SK-MEL-5 (cell line): Measurements from ENCODE around the gene TNFRSF18. TPM values are rescaled to one million over a fixed set of nuclear protein-coding genes. Genes with fewer than 3 reads are reported as not detected.

ENCODE experiments used
- DNase-seq: peaks from one replicate; pipeline ENCODE4 v3.0.0-alpha.2; 2016; ENCODE audit warnings: low read depth, low spot score
- in situ Hi-C: cut with HindIII; loops from 2 replicates; pipeline ENCODE4 v1.10.0; 2016; ENCODE audit warnings: low sequenced_read_pairs, high pct_unique_total_duplicates, low pct_unique_long_range_greater_than_20kb
- total RNA-seq: library from RNA; depleted of rRNA; stranded (reverse); fragments of >200 nt; shearing (Covaris generic); gene quantifications from 2 replicates; pipeline ENCODE4 v1.2.3, GENCODE V29; 2014

The TNFRSF18 gene
- total RNA-seq, 1 experiment from 2014 or later: not detected

- no peak for DNase-seq
- in situ Hi-C loops: no loop called here
Measured at GRCh38 chr1:1175221-1176062, 30.9 kb downstream of the TNFRSF18 start.

DNA sequence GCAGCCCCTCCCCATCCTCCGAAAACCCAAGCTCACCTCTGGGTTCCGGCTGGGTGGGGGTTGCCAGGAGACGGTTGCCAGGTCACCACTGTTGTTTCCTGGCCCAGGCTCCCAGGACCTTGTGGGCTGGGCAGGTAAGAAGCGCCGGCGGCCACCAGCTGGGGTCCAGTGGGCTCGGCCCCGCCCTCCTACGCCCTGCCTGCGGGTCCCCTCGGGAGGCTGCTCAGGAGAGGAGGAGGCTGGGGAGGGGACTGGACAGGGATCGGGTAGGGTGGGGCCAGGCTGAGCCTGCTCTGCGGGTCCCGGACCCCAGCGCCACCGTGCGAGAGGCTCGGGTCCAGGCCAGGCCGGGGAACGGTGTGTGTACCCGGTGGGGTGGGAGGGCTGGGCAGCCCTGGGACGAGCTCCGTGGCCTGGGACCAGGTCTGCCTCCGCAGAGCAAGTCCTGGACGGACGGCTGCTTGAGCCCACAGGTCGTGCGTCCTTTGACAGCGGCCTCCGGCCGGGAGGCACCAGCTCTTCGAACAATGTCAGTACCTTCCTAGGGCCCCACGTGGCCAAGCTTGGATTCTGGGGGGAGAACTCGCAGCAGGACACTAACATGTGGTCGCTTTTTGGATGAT lies 32.5 kb downstream of the TNFRSF18 start, which contains the start of gene TTLL10:
TTLL10 (plus strand) TSS at position 88 of the 623 bp plus-strand sequence. CDS start 5,336 bp downstream, outside the sequence.
- in situ Hi-C loops: no loop called here
- DNase-seq: no peak

- in situ Hi-C loops: no loop called here
- DNase-seq: no peak
Measured at GRCh38 chr1:1173061-1173792, 33.2 kb downstream of the TNFRSF18 start.

DNA sequence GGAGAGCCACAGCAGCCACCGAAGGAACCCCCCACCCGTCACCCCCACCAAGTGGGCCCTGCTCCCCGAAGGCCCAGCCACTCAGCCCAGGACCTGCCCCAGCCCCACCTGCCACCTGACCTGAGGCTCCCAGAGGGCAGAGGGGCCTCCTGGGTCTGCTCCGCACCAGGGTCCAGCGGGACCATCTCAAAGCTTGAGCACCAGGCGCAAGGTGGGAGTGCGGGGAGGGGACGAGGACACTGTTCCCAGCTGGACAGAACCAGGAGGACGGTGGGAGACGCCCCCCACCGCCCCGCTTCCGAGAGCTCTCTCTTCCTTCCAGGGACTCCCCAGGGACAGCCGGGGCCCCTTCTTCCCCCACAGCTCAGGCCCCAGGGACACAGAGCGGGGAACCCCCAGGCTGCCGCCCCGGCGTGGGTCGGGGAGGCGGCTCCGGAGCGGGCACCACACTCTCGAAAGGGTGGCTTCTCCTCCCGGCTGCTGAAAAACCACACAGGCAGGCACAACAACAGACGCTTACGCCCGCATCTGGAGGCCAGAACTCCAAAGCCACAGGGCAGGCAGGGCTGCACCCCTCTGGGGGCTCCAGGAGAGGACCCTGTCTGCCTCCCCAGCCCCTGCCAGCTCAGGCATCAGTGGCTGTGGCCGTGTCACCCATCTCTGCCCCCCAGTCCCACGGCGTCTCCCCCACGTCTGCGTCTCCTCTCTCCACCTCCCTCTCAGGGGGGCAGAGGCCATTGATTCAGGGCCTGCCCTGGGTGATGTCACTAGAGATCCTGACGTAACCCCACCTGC lies 34.6 kb downstream of the TNFRSF18 start:
- in situ Hi-C loops: no loop called here
- DNase-seq: no peak

DNA sequence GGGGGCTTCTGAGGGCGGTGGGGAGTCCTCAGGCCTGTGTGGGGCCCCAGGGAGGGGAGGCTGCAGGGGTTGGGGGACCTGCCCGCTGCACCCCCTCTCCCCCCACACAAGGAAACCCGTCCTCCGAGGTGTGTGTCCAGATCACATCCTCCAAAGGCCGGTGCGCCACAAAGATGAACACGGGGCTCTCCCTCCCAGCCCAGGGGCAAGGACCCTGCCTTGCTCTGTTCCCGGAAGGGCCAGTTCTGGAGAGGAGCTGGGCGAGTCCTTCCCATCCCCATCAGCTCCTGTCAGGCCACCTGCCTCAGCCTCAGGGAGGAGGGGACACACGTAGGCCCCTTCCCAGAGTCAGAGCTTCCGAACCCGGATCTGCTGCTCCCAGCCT lies 35.2 kb downstream of the TNFRSF18 start:
- in situ Hi-C loops: no loop called here
- DNase-seq: no peak

DNA sequence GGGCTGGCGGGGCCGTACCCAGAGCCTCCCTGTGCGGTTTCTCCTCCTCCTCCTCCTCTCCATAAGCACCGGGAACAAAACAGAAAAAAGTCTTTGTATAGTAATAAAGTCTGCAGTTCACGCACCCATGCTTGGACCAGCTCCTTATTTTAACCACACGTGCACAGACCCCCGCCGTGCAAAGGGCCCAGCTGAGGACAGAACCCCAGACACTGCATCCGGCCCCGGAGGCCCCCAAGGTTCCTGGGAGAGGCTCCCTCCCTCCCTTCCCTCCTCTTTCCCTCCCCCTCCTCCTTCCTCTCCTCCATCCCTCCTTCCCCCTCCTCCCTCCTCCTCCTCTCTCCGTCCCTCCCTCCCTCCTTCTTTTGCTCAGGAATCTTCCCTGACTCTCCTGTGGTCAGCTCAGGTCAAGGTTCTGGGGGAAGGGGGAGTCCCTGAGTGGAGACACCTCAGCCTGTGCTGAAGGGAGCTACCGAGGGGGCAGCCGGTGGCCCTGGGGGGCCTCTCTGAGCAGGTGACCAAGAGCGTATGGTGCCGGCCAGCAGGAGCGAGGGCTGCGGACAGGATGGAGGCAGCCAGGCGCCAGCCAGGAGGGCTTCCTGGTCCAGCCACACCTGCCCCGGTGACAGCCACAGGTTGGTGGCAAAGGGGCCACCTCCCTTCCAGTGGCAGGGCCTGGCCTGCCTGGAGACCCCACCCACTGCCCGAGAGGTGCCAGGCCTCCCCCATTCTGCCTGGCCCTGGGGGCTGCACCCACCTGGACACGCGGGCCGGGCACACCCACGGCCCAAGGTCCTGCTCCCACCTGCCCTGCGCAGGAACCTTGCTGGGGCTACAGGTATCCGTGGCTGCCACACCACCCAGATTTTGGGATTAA lies 35.9 kb downstream of the TNFRSF18 start:
- DNase-seq: no peak

GRCh38 chr1:1169429-1170214 lies 36.8 kb downstream of the TNFRSF18 start:
- DNase-seq: no peak

More for the DNA sequence above, 35.9 kb downstream of the TNFRSF18 start:
- in situ Hi-C loops: no loop called here

DNA sequence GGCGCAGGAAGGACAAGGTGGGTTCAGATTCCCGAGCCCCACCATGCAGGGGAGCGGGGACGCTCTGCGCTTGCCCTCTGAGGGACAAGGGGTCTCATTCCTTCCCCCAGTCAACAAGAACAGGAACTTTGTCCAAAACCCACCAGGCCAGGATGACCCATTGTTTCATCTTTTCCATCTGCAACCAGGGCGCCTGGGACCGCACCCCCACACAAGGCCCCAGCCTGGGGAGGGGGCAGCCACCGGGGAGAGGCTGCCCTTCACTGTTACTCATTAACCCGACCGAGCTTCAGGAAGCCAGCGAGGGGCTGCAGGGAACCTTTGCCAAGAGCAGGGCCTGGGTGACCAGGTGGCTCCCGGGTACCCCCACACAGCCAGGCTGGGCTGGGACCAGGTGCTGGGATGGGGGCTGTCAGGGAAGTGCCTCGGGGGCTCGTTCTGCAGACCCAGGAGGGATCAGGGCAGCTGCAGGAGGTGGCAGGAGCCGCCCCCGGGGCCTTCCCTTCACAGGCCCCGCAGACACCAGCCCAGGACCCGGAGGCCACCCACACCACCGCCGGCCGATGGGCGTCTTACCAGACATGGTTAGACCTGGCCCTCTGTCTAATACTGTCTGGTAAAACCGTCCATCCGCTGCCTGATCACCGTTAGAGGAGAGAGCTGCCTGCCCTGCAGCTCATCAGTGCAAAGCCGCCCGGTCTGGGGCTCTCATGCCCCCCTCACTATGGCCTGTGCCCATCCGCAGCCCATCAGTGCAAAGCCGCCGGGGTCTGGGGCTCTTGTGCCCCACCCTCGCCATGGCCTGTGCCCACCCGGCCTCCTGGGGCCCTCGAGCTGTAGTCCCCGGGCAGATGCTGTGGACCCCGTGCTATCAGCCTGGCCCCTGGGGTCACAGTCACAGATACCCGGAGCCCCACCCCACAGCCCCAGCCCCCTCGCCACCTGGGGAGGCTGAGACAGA lies 37.7 kb downstream of the TNFRSF18 start:
- in situ Hi-C loops: no loop called here
- no peak for DNase-seq

More at GRCh38 chr1:1169429-1170214, 36.8 kb downstream of the TNFRSF18 start:
- in situ Hi-C loops: no loop called here

GRCh38 chr1:1167841-1168450 lies 38.4 kb downstream of the TNFRSF18 start:
- no peak for DNase-seq
- in situ Hi-C loops: no loop called here

GRCh38 chr1:1167398-1167821 lies 39.0 kb downstream of the TNFRSF18 start:
- in situ Hi-C loops: no loop called here
- no peak for DNase-seq

DNA sequence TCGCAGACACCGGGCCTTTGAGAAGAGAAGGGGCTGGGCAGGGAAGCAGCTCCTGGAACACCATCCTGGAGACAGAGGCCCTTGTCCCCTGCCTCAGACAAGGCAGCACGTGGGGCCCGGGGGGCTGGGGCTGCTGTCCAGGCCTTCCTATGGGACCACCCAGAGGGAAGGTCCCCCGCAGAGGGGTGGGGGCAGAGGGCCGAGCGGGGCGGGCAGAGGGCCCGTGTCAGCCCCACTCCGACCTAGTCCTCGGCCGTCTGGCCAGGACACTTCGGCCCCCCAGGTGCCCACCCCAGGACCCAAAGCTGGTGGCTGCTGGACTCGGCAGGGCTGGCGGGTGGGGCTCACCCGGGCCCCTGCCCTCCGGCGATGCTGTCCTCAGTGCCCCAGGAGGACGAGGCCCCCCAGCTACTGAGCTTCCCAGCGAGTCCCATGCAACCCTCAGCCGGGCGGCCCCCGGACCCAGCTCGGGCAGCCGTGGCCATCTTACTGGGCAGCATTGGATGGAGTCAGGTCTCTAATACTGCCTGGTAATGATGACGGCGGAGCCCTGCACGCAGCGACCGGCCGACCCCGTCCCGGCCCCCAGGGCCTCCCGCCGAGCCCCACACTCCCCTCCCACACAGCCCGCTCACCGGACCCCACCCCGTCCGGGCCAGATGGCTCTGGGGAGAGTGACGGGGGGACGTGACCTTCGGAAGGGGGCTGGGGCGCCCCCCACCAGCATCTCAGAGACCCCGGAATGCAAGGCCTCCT lies 39.6 kb downstream of the TNFRSF18 start:
- in situ Hi-C loops: no loop called here
- DNase-seq: no peak

GRCh38 chr1:1165900-1166421 lies 40.4 kb downstream of the TNFRSF18 start:
- in situ Hi-C loops: no loop called here
- no peak for DNase-seq

DNA sequence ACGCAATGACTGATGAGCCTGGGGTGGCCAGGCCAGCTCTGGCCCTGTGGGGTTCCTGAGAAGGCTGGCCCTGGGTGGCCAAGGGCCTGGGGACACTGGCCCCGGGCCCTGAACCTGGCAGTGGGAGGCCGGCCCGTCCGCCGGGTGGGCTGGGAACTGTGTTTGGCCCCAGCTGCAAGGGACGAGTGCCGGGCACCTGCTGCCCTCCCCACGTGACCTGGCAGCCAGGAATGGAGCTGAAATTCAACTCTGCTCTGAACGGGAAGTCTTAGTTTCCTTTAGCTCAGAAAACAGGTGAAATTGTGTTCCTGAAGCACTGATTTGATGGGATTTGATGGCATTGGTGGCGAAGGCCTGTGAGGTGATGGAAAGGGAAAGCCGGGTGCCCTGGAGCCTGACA lies 40.9 kb downstream of the TNFRSF18 start:
- DNase-seq: no peak
- in situ Hi-C loops: no loop called here
